SU-DHL-6 (cell line): ENCODE data around the gene ATRNL1.

Source experiments
- H2AFZ ChIP-seq: fragments of 200-600 bp; sonication (generic); 2 replicates; pipeline ENCODE4 v1.6.1; 2014; ENCODE audit warnings: low read depth, mild to moderate bottlenecking, moderate library complexity, mixed read lengths, antibody characterized with exemption, low read length; ENCODE audit not compliant: severe bottlenecking
- H3F3A ChIP-seq: fragments of 200-600 bp; shearing (Covaris generic); 2 replicates; pipeline ENCODE4 v1.6.0; 2016; ENCODE audit warnings: antibody characterized with exemption, mild to moderate bottlenecking; ENCODE audit not compliant: insufficient read depth
- H3K27ac ChIP-seq: fragments of 200-600 bp; sonication (generic); 2 replicates; pipeline ENCODE4 v1.5.1; 2016; ENCODE audit warnings: low read depth, mild to moderate bottlenecking, low read length, moderate library complexity, mixed read lengths
- H3K27me3 ChIP-seq: fragments of 200-600 bp; sonication (generic), shearing (Covaris generic); 2 replicates; pipeline ENCODE4 v1.6.0; 2014; ENCODE audit warnings: mild to moderate bottlenecking, low read length
- H3K36me3 ChIP-seq: fragments of 200-600 bp; sonication (generic); 2 replicates; pipeline ENCODE4 v1.6.1; 2014; ENCODE audit warnings: mild to moderate bottlenecking, low read length, mixed read lengths
- H3K4me2 ChIP-seq: fragments of 300-600, 200-600 bp; shearing (Covaris generic), sonication (generic); 2 replicates; pipeline ENCODE4 v1.6.0; 2014; ENCODE audit warnings: low read length, low read depth, mild to moderate bottlenecking; ENCODE audit not compliant: poor library complexity, severe bottlenecking
- H3K4me3 ChIP-seq: fragments of 200-600 bp; sonication (generic); 2 replicates; pipeline ENCODE4 v1.5.1; 2014; ENCODE audit warnings: antibody characterized with exemption, low read length, mild to moderate bottlenecking, mixed read lengths; ENCODE audit not compliant: insufficient read depth, poor library complexity, severe bottlenecking
- H3K79me2 ChIP-seq: fragments of 200-600 bp; sonication (generic); 2 replicates; pipeline ENCODE4 v1.6.1; 2014; ENCODE audit warnings: mild to moderate bottlenecking, low read length, moderate library complexity; ENCODE audit not compliant: insufficient read depth
- H3K9ac ChIP-seq: fragments of 200-600 bp; sonication (generic); 2 replicates; pipeline ENCODE4 v1.7.0; 2014; ENCODE audit warnings: mild to moderate bottlenecking, low read length
- H3K9me2 ChIP-seq: fragments of 200-600 bp; sonication (generic); replicated peaks from 2 replicates; pipeline ENCODE4 v1.6.1; 2014; ENCODE audit warnings: low read length; ENCODE audit not compliant: insufficient read depth
- H3K9me3 ChIP-seq: fragments of 200-600 bp; sonication (generic); 2 replicates; pipeline ENCODE4 v1.6.1; 2014; ENCODE audit warnings: low read length, mixed read lengths; ENCODE audit not compliant: insufficient read depth
- H4K20me1 ChIP-seq: fragments of 200-600 bp; sonication (generic); 2 replicates; pipeline ENCODE4 v1.6.1; 2014; ENCODE audit warnings: low read depth, mild to moderate bottlenecking, antibody characterized with exemption, low read length, moderate library complexity, mixed read lengths
- EZH2phosphoT487 ChIP-seq: fragments of 200-600 bp; sonication (generic), shearing (Covaris generic); conservative IDR thresholded peaks from 2 replicates; pipeline ENCODE4 v1.6.1; 2018; ENCODE audit warnings: mild to moderate bottlenecking, antibody characterized with exemption, low read length, moderate library complexity, mixed read lengths
- TF ChIP-seq, protein P1 (sequence below): fragments of 200-600 bp; sonication (generic); IDR thresholded peaks from one replicate; pipeline ENCODE4 v1.5.1; 2017; ENCODE audit warnings: antibody characterized with exemption, mild to moderate bottlenecking, low read length, moderate library complexity; ENCODE audit not compliant: insufficient read depth, poor library complexity, severe bottlenecking

The ATRNL1 gene

DNA sequence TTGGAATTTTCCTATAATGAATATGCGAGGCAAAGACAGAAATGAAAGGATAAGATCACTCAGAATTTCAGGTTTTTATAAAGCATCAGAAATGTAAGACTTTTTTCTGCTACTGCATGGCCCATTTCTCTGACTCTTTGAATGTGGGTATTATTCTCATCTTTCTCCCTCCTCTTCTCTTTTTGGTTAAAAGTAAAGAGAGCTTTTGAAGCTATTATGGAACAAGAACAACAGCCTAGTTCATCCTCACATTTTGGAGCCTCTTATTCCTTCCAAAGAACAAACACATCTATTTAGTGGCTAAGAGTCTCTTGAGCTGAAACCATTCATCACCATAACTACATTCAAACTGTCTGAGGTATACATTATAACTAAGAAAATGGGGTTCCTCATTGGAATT is 19.4 kb upstream of the ATRNL1 start:
- no peaks in the 10 kb centered on the region for H3K9me3 ChIP-seq
- no peaks in the 10 kb centered on the region for H3K27me3 ChIP-seq
- TF ChIP-seq, protein P1, sequence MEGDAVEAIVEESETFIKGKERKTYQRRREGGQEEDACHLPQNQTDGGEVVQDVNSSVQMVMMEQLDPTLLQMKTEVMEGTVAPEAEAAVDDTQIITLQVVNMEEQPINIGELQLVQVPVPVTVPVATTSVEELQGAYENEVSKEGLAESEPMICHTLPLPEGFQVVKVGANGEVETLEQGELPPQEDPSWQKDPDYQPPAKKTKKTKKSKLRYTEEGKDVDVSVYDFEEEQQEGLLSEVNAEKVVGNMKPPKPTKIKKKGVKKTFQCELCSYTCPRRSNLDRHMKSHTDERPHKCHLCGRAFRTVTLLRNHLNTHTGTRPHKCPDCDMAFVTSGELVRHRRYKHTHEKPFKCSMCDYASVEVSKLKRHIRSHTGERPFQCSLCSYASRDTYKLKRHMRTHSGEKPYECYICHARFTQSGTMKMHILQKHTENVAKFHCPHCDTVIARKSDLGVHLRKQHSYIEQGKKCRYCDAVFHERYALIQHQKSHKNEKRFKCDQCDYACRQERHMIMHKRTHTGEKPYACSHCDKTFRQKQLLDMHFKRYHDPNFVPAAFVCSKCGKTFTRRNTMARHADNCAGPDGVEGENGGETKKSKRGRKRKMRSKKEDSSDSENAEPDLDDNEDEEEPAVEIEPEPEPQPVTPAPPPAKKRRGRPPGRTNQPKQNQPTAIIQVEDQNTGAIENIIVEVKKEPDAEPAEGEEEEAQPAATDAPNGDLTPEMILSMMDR, result no peak
- no peak for TF ChIP-seq EZH2phosphoT487
- H3K27ac ChIP-seq, result no peak overlapping the region
- H3F3A ChIP-seq, result no peaks in the 10 kb centered on the region
- H3K36me3 ChIP-seq, result no peaks in the 10 kb centered on the region
- H4K20me1 ChIP-seq, result no peaks in the 10 kb centered on the region
- no peaks in the 10 kb centered on the region for H3K9me2 ChIP-seq
- no peak overlapping the region for H2AFZ ChIP-seq
- no peak overlapping the region for H3K4me2 ChIP-seq
- no peaks in the 10 kb centered on the region for H3K79me2 ChIP-seq
- no peak overlapping the region for H3K4me3 ChIP-seq
- H3K9ac ChIP-seq, result no peak overlapping the region

GRCh38 chr10:115082506-115082905 is 10.7 kb upstream of the ATRNL1 start:
- Histone ChIP-seq H3K4me3 (no peak overlapping the region), H3K9ac (no peak overlapping the region), H3K27ac (no peak overlapping the region), H3F3A (no peaks in the 10 kb centered on the region), H4K20me1 (no peaks in the 10 kb centered on the region), H3K27me3 (no peaks in the 10 kb centered on the region), H2AFZ (no peak overlapping the region), H3K9me2 (no peaks in the 10 kb centered on the region), H3K79me2 (no peaks in the 10 kb centered on the region), H3K4me2 (no peak overlapping the region), H3K36me3 (no peaks in the 10 kb centered on the region), H3K9me3 (no peaks in the 10 kb centered on the region)
- TF ChIP-seq EZH2phosphoT487, result no peak
- TF ChIP-seq, protein P1, result no peak

- no peak overlapping the region for H3K27ac ChIP-seq
- H3K36me3 ChIP-seq, result no peaks in the 10 kb centered on the region
- no peaks in the 10 kb centered on the region for H4K20me1 ChIP-seq
- H3K79me2 ChIP-seq, result no peaks in the 10 kb centered on the region
- H2AFZ ChIP-seq, result no peak overlapping the region
- H3K9ac ChIP-seq, result no peak overlapping the region
- H3K4me2 ChIP-seq, result no peak overlapping the region
- no peaks in the 10 kb centered on the region for H3K9me3 ChIP-seq
- H3K9me2 ChIP-seq, result no peaks in the 10 kb centered on the region
- no peaks in the 10 kb centered on the region for H3K27me3 ChIP-seq
- no peak overlapping the region for H3K4me3 ChIP-seq
- TF ChIP-seq, protein P1, result no peak
- no peak for TF ChIP-seq EZH2phosphoT487
- no peaks in the 10 kb centered on the region for H3F3A ChIP-seq
Measured at GRCh38 chr10:115084277-115084850, 8.8 kb upstream of the ATRNL1 start.
